Measurements from ENCODE around the gene MMP23B.

GRCh38 chr1:1593834-1594601 lies 38.0 kb upstream of the MMP23B start:
- no peak for TF ChIP-seq TAF1 (IDR thresholded peaks at IDR 0.05; ENCODE audit: borderline replicate concordance, low read depth, low read length)
- no peak for TF ChIP-seq POLR2A (IDR thresholded peaks at IDR 0.05; ENCODE audit: low read depth, low read length)
